CD4-positive, alpha-beta T cell treated with Interleukin-17A for 4 hours (primary cell): ENCODE results near the gene POC1A.

Experiments
- DNase-seq: peaks from one replicate; pipeline ENCODE4 v3.0.0-alpha.2; 2020; ENCODE audit warnings: mixed read lengths

The POC1A gene

GRCh38 chr3:52124766-52125165 lies 29.5 kb downstream of the POC1A start:
- no peak for DNase-seq

GRCh38 chr3:52124126-52124525 lies 30.1 kb downstream of the POC1A start:
- DNase-seq: no peak

- DNase-seq: peak; percentile 85
Observed at GRCh38 chr3:52123106-52123725, 31.0 kb downstream of the POC1A start.

- DNase-seq: no peak
Observed at GRCh38 chr3:52122491-52122890, 31.7 kb downstream of the POC1A start.

GRCh38 chr3:52121813-52122212 lies 32.4 kb downstream of the POC1A start:
- no peak for DNase-seq

- no peak for DNase-seq
Observed at GRCh38 chr3:52121464-52121805, 32.8 kb downstream of the POC1A start.

- no peak for DNase-seq
Observed at GRCh38 chr3:52120556-52121463, 33.4 kb downstream of the POC1A start.

- DNase-seq: no peak
Observed at GRCh38 chr3:52119826-52120225, 34.4 kb downstream of the POC1A start.

GRCh38 chr3:52119099-52119498 lies 35.1 kb downstream of the POC1A start:
- DNase-seq: no peak

- no peak for DNase-seq
Observed at GRCh38 chr3:52118156-52118875, 35.9 kb downstream of the POC1A start.

- DNase-seq: no peak
Observed at GRCh38 chr3:52117537-52117936, 36.7 kb downstream of the POC1A start.

GRCh38 chr3:52112056-52112455 lies 42.2 kb downstream of the POC1A start:
- DNase-seq: no peak

- DNase-seq: no peak
Observed at GRCh38 chr3:52110502-52110901, 43.7 kb downstream of the POC1A start.

GRCh38 chr3:52109611-52110301 lies 44.5 kb downstream of the POC1A start:
- DNase-seq: no peak

- no peak for DNase-seq
Observed at GRCh38 chr3:52108302-52109232, 45.7 kb downstream of the POC1A start.

- no peak for DNase-seq
Observed at GRCh38 chr3:52106951-52107611, 47.1 kb downstream of the POC1A start.

GRCh38 chr3:52104684-52105640 lies 49.3 kb downstream of the POC1A start:
- DNase-seq: no peak

- no peak for DNase-seq
Observed at GRCh38 chr3:52102934-52103333, 51.3 kb downstream of the POC1A start.

GRCh38 chr3:52099001-52099401 lies 55.2 kb downstream of the POC1A start:
- no peak for DNase-seq

- DNase-seq: no peak
Observed at GRCh38 chr3:52097851-52098507, 56.2 kb downstream of the POC1A start.
